Stimulated activated CD8-positive, alpha-beta memory T cell treated with anti-CD3 and anti-CD28 coated beads, Interleukin-7, amount 100 ng/mL, for 1 hour (primary cell): ENCODE data around the gene LYPD8.
"Not testable (repeated sequence)": the region's sequence is repeated elsewhere in the genome, so short reads cannot be mapped to it uniquely, and the experiment has no call there.

Experiments
- DNase-seq, 2 donors: peaks; one replicate each; pipeline ENCODE4 v3.0.0-alpha.2; 2020; ENCODE audit warnings: low read depth in 2 of 2

The LYPD8 gene

GRCh38 chr1:248755517-248755916, at the start of gene LYPD8:
Gene LYPD8, minus strand, starts transcription at chr1:248755759. Its CDS starts 4,678 bp downstream, at chr1:248751081.
- no peak for DNase-seq

GRCh38 chr1:248804771-248805681, 49.5 kb upstream of the LYPD8 start:
- DNase-seq: no peak

GRCh38 chr1:248803501-248803900, 47.9 kb upstream of the LYPD8 start:
- not testable (repeated sequence) for DNase-seq

GRCh38 chr1:248802454-248802853, 46.9 kb upstream of the LYPD8 start:
- no peak for DNase-seq

GRCh38 chr1:248800459-248800858, 44.9 kb upstream of the LYPD8 start:
- no peak for DNase-seq

- no peak for DNase-seq
Observed at GRCh38 chr1:248798791-248799190, 43.2 kb upstream of the LYPD8 start.

GRCh38 chr1:248794663-248795062, 39.1 kb upstream of the LYPD8 start:
- DNase-seq: not testable (repeated sequence)

GRCh38 chr1:248793592-248793991, 38.0 kb upstream of the LYPD8 start:
- DNase-seq: no peak

- no peak for DNase-seq
Observed at GRCh38 chr1:248792342-248792741, 36.8 kb upstream of the LYPD8 start.

GRCh38 chr1:248791010-248791409, 35.5 kb upstream of the LYPD8 start:
- no peak for DNase-seq

- no peak for DNase-seq
Observed at GRCh38 chr1:248790456-248790855, 34.9 kb upstream of the LYPD8 start.

- DNase-seq: not testable (repeated sequence)
Observed at GRCh38 chr1:248789337-248789736, 33.8 kb upstream of the LYPD8 start.

- no peak for DNase-seq
Observed at GRCh38 chr1:248788327-248788726, 32.8 kb upstream of the LYPD8 start.

- no peak for DNase-seq
Observed at GRCh38 chr1:248787430-248787829, 31.9 kb upstream of the LYPD8 start.

GRCh38 chr1:248786156-248786555, 30.6 kb upstream of the LYPD8 start:
- DNase-seq: no peak

- no peak for DNase-seq
Observed at GRCh38 chr1:248783367-248783766, 27.8 kb upstream of the LYPD8 start.

GRCh38 chr1:248782416-248783141, 27.0 kb upstream of the LYPD8 start:
- DNase-seq: no peak

GRCh38 chr1:248779350-248779749, 23.8 kb upstream of the LYPD8 start:
- no peak for DNase-seq

- no peak for DNase-seq
Observed at GRCh38 chr1:248778906-248779305, 23.3 kb upstream of the LYPD8 start.

- no peak for DNase-seq
Observed at GRCh38 chr1:248776991-248777390, 21.4 kb upstream of the LYPD8 start.

GRCh38 chr1:248775441-248775840, 19.9 kb upstream of the LYPD8 start:
- no peak for DNase-seq

- no peak for DNase-seq
Observed at GRCh38 chr1:248759644-248760043, 4.1 kb upstream of the LYPD8 start.

GRCh38 chr1:248758352-248758751, 2.8 kb upstream of the LYPD8 start:
- DNase-seq: no peak
